PC-9 (cell line): ENCODE data around the gene DNMT3A. TPM values are rescaled to one million over a fixed set of nuclear protein-coding genes. Genes with fewer than 3 reads are reported as not detected.
A peak's percentile ranks its signal among the peaks of the same experiment; 100 is the strongest.

ENCODE experiments used
- BruUV-seq: library from RNA; stranded (reverse); fragments of 400-500 nt; replicated peaks from 2 replicates; lab custom pipeline; 2021; lab: Mats Ljungman, UMichigan
- CTCF ChIA-PET: fragments of 300-600 bp; sonication (Branson Sonifier 250); formaldehyde crosslinking; loops from one replicate; lab custom pipeline; 2022; ENCODE audit warnings: antibody characterized with exemption; lab: Charles Lee
- POLR2A ChIA-PET: fragments of 300-600 bp; sonication (Branson Sonifier 250); formaldehyde crosslinking; loops from one replicate; lab custom pipeline; 2022; ENCODE audit warnings: antibody characterized with exemption; ENCODE audit not compliant: unreplicated experiment; lab: Charles Lee
- DNase-seq, 2 experiments: peaks; one replicate each; pipeline versions ENCODE4 v3.0.0 to v3.0.0-alpha.2; 2015 to 2022; ENCODE audit warnings: mixed read lengths in 1 of 2
- H2AFZ ChIP-seq: fragments of 200-600 bp; sonication (generic); 2 replicates; pipeline ENCODE4 v1.8.1; 2017; ENCODE audit warnings: antibody characterized with exemption
- H3F3A ChIP-seq: fragments of 200-600 bp; sonication (generic); 2 replicates; pipeline ENCODE4 v1.8.1; 2017; ENCODE audit warnings: antibody characterized with exemption, mild to moderate bottlenecking, low read depth; ENCODE audit not compliant: insufficient read depth
- H3K27ac ChIP-seq: fragments of 200-600 bp; sonication (generic); 2 replicates; pipeline ENCODE4 v1.6.1; 2016; ENCODE audit warnings: mixed run types
- H3K27me3 ChIP-seq: fragments of 200-600 bp; sonication (generic); 2 replicates; pipeline ENCODE4 v1.6.1; 2016; ENCODE audit warnings: low read depth, mixed run types; ENCODE audit not compliant: insufficient read depth
- H3K36me3 ChIP-seq: fragments of 200-600 bp; sonication (generic); 2 replicates; pipeline ENCODE4 v1.6.1; 2016; ENCODE audit warnings: low read depth, mixed run types
- H3K4me1 ChIP-seq: fragments of 200-600 bp; sonication (generic); replicated peaks from 2 replicates; pipeline ENCODE4 v1.6.1; 2016; ENCODE audit warnings: mixed run types; ENCODE audit not compliant: insufficient read depth
- H3K4me2 ChIP-seq: fragments of 200-600 bp; sonication (generic); 2 replicates; pipeline ENCODE4 v1.6.1; 2017; ENCODE audit warnings: mixed run types
- H3K4me3 ChIP-seq: fragments of 200-600 bp; sonication (generic); 2 replicates; pipeline ENCODE4 v1.6.1; 2016; ENCODE audit warnings: mixed run types
- H3K79me2 ChIP-seq: fragments of 200-600 bp; sonication (generic); 2 replicates; pipeline ENCODE4 v1.6.1; 2017; ENCODE audit warnings: low read depth, mixed run types
- H3K9me2 ChIP-seq: fragments of 200-600 bp; sonication (generic); 2 replicates; pipeline ENCODE4 v1.8.1; 2017; ENCODE audit warnings: mild to moderate bottlenecking; ENCODE audit not compliant: insufficient read depth
- H3K9me3 ChIP-seq: fragments of 200-600 bp; sonication (generic); 2 replicates; pipeline ENCODE4 v1.8.1; 2016; ENCODE audit warnings: low read depth; ENCODE audit not compliant: insufficient read depth
- H4K20me1 ChIP-seq: fragments of 200-600 bp; sonication (generic); 2 replicates; pipeline ENCODE4 v1.8.1; 2017; ENCODE audit not compliant: insufficient read depth
- EZH2 ChIP-seq: fragments of 200-600 bp; sonication (generic); IDR thresholded peaks from 2 replicates; pipeline ENCODE4 v1.8.0; 2017; ENCODE audit warnings: antibody characterized with exemption, low read depth
- intact Hi-C: fragments of 100-400 bp; cut with micrococcal nuclease; formaldehyde crosslinking; loops from one replicate; pipeline ENCODE4 v1.10.0; 2022; ENCODE audit not compliant: unreplicated experiment
- total RNA-seq: library from RNA; stranded (reverse); gene quantifications from 2 replicates; pipeline ENCODE4 v1.2.3, GENCODE V29; 2021
- TF ChIP-seq, protein P1 (sequence below): fragments of 200-600 bp; sonication (generic); conservative IDR thresholded peaks from 2 replicates; pipeline ENCODE4 v1.6.1; 2017; ENCODE audit warnings: mixed run types, antibody characterized with exemption, mild to moderate bottlenecking, moderate library complexity

Gene DNMT3A
- total RNA-seq, 1 experiment from 2014 or later = 38.9 TPM

- Histone ChIP-seq H3K27ac (no peak overlapping the region), H3K79me2 (no peaks in the 10 kb centered on the region), H3K4me1 (no peaks in the 10 kb centered on the region), H3F3A (no peaks in the 10 kb centered on the region), H3K36me3 (no peaks in the 10 kb centered on the region), H3K9me3 (no peaks in the 10 kb centered on the region), H3K4me3 (no peak overlapping the region), H3K4me2 (no peak overlapping the region), H3K27me3 (no peaks in the 10 kb centered on the region), H2AFZ (no peak overlapping the region), H4K20me1 (no peaks in the 10 kb centered on the region), H3K9me2 (no peaks in the 10 kb centered on the region)
- CTCF ChIA-PET = no interaction called here
- TF ChIP-seq EZH2 = no peak
- no TSS peak for BruUV-seq
- peak in 1 of 2 experiments; percentile 13 for DNase-seq
- POLR2A ChIA-PET = no interaction called here
- intact Hi-C loops = no loop called here
Observed at GRCh38 chr2:25284756-25285155, 57.0 kb downstream of the DNMT3A start.

DNA sequence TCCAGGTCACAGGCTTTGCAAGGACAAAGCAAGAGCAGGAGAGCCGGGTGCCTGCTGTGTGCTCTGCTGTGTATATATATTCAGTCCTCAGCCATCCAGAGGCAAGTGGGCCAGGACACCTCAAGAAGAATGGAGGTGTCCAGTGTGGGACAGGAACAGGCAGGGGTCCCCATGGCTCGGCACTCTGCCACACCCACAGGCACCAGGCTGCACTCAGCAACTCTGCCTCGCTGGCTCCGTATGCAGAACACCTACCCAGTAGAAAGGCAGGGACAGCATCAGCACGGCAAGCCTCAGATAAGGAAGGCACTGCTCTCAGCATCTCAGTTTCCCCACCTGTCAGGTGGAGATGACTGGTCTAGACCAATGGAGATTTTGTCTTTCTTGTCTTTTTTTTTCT lies 57.8 kb downstream of the DNMT3A start:
- no peak overlapping the region for H3K4me2 ChIP-seq
- no peak overlapping the region for H3K27ac ChIP-seq
- no peaks in the 10 kb centered on the region for H3K9me2 ChIP-seq
- no TSS peak for BruUV-seq
- intact Hi-C loops = no loop called here
- TF ChIP-seq, protein P1, sequence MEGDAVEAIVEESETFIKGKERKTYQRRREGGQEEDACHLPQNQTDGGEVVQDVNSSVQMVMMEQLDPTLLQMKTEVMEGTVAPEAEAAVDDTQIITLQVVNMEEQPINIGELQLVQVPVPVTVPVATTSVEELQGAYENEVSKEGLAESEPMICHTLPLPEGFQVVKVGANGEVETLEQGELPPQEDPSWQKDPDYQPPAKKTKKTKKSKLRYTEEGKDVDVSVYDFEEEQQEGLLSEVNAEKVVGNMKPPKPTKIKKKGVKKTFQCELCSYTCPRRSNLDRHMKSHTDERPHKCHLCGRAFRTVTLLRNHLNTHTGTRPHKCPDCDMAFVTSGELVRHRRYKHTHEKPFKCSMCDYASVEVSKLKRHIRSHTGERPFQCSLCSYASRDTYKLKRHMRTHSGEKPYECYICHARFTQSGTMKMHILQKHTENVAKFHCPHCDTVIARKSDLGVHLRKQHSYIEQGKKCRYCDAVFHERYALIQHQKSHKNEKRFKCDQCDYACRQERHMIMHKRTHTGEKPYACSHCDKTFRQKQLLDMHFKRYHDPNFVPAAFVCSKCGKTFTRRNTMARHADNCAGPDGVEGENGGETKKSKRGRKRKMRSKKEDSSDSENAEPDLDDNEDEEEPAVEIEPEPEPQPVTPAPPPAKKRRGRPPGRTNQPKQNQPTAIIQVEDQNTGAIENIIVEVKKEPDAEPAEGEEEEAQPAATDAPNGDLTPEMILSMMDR = no peak
- no peak for TF ChIP-seq EZH2
- no peaks in the 10 kb centered on the region for H4K20me1 ChIP-seq
- H2AFZ ChIP-seq = no peak overlapping the region
- POLR2A ChIA-PET = no interaction called here
- no peak overlapping the region for H3K4me3 ChIP-seq
- H3K9me3 ChIP-seq = no peaks in the 10 kb centered on the region
- CTCF ChIA-PET = no interaction called here
- H3K27me3 ChIP-seq = no peaks in the 10 kb centered on the region
- H3F3A ChIP-seq = no peaks in the 10 kb centered on the region
- H3K4me1 ChIP-seq = no peaks in the 10 kb centered on the region
- H3K79me2 ChIP-seq = no peaks in the 10 kb centered on the region
- peak in 1 of 2 experiments; percentile 24 for DNase-seq
- H3K36me3 ChIP-seq = no peaks in the 10 kb centered on the region

DNA sequence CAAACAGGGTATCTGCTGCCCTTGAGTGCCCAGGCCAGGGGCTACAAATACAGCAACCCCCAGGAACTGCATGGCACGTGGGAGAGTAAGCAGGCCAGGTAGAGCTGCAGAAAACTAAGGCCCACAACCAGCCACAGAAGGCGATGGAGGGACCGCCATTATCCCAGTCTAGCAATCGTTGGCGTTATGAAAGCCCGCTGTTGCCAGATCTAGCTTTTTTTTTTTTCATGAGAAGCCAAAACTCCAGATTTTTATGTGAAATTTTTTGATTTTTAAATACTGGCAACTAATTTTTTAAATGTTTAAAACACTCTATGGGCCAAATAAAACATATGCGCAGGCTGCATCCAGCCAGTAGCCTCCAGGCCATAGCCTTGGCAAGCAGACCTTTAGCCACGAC lies 59.8 kb downstream of the DNMT3A start:
- H3K9me3 ChIP-seq = no peaks in the 10 kb centered on the region
- no peak overlapping the region for H3K4me2 ChIP-seq
- no peaks in the 10 kb centered on the region for H3K36me3 ChIP-seq
- TF ChIP-seq, protein P1 = no peak
- no peak for TF ChIP-seq EZH2
- no peak for DNase-seq
- BruUV-seq = no TSS peak
- intact Hi-C loops = no loop called here
- H3K4me3 ChIP-seq = no peak overlapping the region
- no peak overlapping the region for H2AFZ ChIP-seq
- ChIA-PET POLR2A (interaction anchor here (0.6 kb wide), 1 partner anchor 13 kb away, joined by 7 read pairs; no protein-coding TSS in a partner anchor), CTCF (no interaction called here)
- H4K20me1 ChIP-seq = no peaks in the 10 kb centered on the region
- H3K79me2 ChIP-seq = no peaks in the 10 kb centered on the region
- H3F3A ChIP-seq = no peaks in the 10 kb centered on the region
- no peaks in the 10 kb centered on the region for H3K27me3 ChIP-seq
- no peak overlapping the region for H3K27ac ChIP-seq
- H3K4me1 ChIP-seq = no peaks in the 10 kb centered on the region
- H3K9me2 ChIP-seq = no peaks in the 10 kb centered on the region

DNA sequence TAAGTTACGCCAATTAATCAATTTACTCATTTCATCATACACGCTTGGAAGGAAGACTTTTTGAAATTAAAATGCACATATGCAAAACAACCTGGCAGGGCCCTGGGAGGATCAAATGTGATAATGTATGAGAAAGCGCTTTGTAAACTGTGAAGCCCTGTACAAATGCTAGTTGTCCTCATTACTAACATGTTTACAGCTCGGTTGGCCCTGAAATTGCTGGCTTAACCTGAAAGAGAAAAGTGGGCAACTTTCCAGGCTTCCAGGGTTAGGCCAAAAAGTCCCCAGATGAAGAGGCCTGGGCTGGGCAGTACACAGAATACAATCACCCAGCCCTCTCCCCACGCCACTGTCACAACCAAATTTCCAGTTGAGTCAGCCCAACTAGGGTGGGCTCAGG lies 60.2 kb downstream of the DNMT3A start:
- ChIA-PET POLR2A (interaction anchor here (0.6 kb wide), 1 partner anchor 14 kb away, joined by 7 read pairs; no protein-coding TSS in a partner anchor), CTCF (no interaction called here)
- H3K79me2 ChIP-seq = no peaks in the 10 kb centered on the region
- H3F3A ChIP-seq = no peaks in the 10 kb centered on the region
- H3K27me3 ChIP-seq = no peaks in the 10 kb centered on the region
- intact Hi-C loops = no loop called here
- TF ChIP-seq, protein P1 = no peak
- TF ChIP-seq EZH2 = no peak
- no peak overlapping the region for H2AFZ ChIP-seq
- no peaks in the 10 kb centered on the region for H3K9me2 ChIP-seq
- no peak overlapping the region for H3K4me2 ChIP-seq
- no peak overlapping the region for H3K4me3 ChIP-seq
- H3K9me3 ChIP-seq = no peaks in the 10 kb centered on the region
- no peak for DNase-seq
- no peak overlapping the region for H3K27ac ChIP-seq
- no peaks in the 10 kb centered on the region for H3K4me1 ChIP-seq
- no peaks in the 10 kb centered on the region for H4K20me1 ChIP-seq
- no peaks in the 10 kb centered on the region for H3K36me3 ChIP-seq
- no TSS peak for BruUV-seq
